ENCODE measurements around the gene SLC49A4.

The SLC49A4 gene

GRCh38 chr3:122880624-122881023 is 85.8 kb downstream of the SLC49A4 start:
- Histone ChIP-seq H3K27ac (ENCODE audit: low read depth, low read length) (no peak overlapping the region), H3K4me1 (ENCODE audit: control insufficient read depth in 1 of 2, insufficient read depth in 2 of 2, low read length in 2 of 2) (peaks cover 0 to 10% of the 10 kb centered on the region in 2 donors), H3K36me3 (ENCODE audit: control insufficient read depth in 1 of 2, insufficient read depth in 2 of 2, low read length in 2 of 2) (no peaks in the 10 kb centered on the region), H3K27me3 (ENCODE audit: control insufficient read depth in 1 of 2, insufficient read depth in 2 of 2, low read length in 2 of 2) (no peaks in the 10 kb centered on the region), H3K9me3 (ENCODE audit: control insufficient read depth in 1 of 2, low read length in 2 of 2) (no peaks in the 10 kb centered on the region), H3K4me3 (ENCODE audit: low read depth in 1 of 2, low read length in 2 of 2) (no peak overlapping the region), H3K9ac (ENCODE audit: low read depth in 1 of 2, low read length in 2 of 2) (no peak overlapping the region)

DNA sequence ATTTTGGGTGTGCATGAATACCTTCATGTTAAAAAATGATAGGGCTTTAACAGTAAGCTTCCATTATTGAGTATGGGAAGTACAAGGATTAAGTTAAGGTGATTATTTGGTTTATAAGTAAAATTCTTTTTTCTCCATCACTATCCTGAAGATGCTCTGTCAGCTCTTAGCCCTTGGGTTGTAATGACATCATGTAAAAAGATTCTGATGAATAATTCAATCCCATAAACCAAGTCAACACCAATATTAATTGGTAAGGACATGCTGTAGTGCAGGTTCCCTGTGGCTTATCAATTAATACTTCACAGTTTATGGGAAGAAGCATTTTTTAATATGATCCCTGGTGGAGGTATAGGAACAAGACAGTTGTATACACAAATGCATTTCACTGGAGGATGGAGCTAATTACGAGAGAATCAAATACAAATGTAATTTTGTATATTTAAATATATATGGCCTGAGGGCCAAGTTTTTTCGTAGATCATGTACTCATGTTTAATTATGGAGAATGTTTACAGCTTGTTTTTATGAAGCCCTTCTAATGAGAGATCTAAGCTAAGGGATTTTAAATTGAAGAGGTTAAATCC is 87.6 kb downstream of the SLC49A4 start:
- Histone ChIP-seq H3K9me3 (ENCODE audit: control insufficient read depth in 1 of 2, low read length in 2 of 2) (no peaks in the 10 kb centered on the region), H3K27me3 (ENCODE audit: control insufficient read depth in 1 of 2, insufficient read depth in 2 of 2, low read length in 2 of 2) (no peaks in the 10 kb centered on the region), H3K36me3 (ENCODE audit: control insufficient read depth in 1 of 2, insufficient read depth in 2 of 2, low read length in 2 of 2) (no peaks in the 10 kb centered on the region), H3K27ac (ENCODE audit: low read depth, low read length) (no peak overlapping the region), H3K4me3 (ENCODE audit: low read depth in 1 of 2, low read length in 2 of 2) (no peak overlapping the region), H3K4me1 (ENCODE audit: control insufficient read depth in 1 of 2, insufficient read depth in 2 of 2, low read length in 2 of 2) (peaks cover 0 to 10% of the 10 kb centered on the region in 2 donors), H3K9ac (ENCODE audit: low read depth in 1 of 2, low read length in 2 of 2) (no peak overlapping the region)

DNA sequence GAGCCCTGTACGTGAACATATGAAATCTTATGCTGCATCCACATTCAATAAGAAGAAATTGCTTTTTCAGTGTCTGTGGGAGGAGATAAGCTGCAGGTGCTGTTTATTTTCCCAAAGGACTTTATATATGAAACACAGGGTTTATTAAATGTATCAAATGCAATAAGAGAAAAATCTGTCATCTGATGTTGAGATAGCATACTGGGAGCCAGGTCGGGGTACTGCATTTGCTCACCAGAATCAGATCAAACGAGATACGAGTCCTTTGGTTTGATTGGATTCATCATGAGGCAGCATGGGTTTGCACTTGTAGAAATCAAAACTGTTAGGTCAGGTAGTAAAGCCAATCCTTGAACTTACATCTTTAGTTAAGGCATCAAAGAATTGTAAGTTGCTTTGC is 91.4 kb downstream of the SLC49A4 start:
- Histone ChIP-seq H3K9ac (ENCODE audit: low read depth in 1 of 2, low read length in 2 of 2) (no peak overlapping the region), H3K36me3 (ENCODE audit: control insufficient read depth in 1 of 2, insufficient read depth in 2 of 2, low read length in 2 of 2) (no peaks in the 10 kb centered on the region), H3K4me3 (ENCODE audit: low read depth in 1 of 2, low read length in 2 of 2) (no peak overlapping the region), H3K4me1 (ENCODE audit: control insufficient read depth in 1 of 2, insufficient read depth in 2 of 2, low read length in 2 of 2) (peaks cover 0 to 9% of the 10 kb centered on the region in 2 donors), H3K27ac (ENCODE audit: low read depth, low read length) (no peak overlapping the region), H3K27me3 (ENCODE audit: control insufficient read depth in 1 of 2, insufficient read depth in 2 of 2, low read length in 2 of 2) (no peaks in the 10 kb centered on the region), H3K9me3 (ENCODE audit: control insufficient read depth in 1 of 2, low read length in 2 of 2) (no peaks in the 10 kb centered on the region)

GRCh38 chr3:122886946-122887345 is 92.1 kb downstream of the SLC49A4 start:
- H3K4me1 ChIP-seq (ENCODE audit: control insufficient read depth in 1 of 2, insufficient read depth in 2 of 2, low read length in 2 of 2), result peaks cover 0 to 9% of the 10 kb centered on the region in 2 donors
- no peaks in the 10 kb centered on the region for H3K36me3 ChIP-seq (ENCODE audit: control insufficient read depth in 1 of 2, insufficient read depth in 2 of 2, low read length in 2 of 2)
- no peak overlapping the region for H3K4me3 ChIP-seq (ENCODE audit: low read depth in 1 of 2, low read length in 2 of 2)
- H3K9ac ChIP-seq (ENCODE audit: low read depth in 1 of 2, low read length in 2 of 2), result no peak overlapping the region
- no peaks in the 10 kb centered on the region for H3K9me3 ChIP-seq (ENCODE audit: control insufficient read depth in 1 of 2, low read length in 2 of 2)
- no peaks in the 10 kb centered on the region for H3K27me3 ChIP-seq (ENCODE audit: control insufficient read depth in 1 of 2, insufficient read depth in 2 of 2, low read length in 2 of 2)
- no peak overlapping the region for H3K27ac ChIP-seq (ENCODE audit: low read depth, low read length)

DNA sequence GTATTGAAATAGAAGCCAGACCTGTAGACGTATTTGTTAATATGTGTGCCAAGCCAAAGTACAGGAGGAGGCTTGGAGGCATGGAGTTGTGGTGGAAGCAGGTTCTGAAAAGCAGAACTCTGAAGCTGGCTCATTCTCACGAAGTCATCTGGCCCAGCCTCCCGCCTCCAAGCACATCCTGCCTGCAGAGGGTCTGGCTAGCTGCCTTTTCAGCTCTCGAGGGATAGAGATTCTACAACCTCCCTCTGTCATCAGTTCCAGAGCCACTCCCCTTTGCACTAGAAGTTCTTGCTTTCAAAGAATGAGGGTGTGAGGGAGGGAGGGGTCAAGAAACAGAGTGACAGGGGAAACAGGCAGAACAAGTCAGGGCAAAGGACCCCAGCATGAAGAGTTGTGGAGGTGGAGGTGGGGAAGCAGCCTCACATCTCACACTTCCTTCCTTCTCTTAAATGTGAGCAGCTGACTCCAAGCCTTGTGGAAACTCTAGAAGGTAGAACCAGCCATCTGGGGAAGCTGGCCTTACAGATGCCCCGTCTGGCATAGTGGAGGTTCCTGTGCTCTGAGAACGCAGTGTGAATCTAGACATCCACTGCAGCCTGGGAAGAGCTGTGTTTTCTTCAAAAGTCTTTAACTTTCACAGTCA is 95.3 kb downstream of the SLC49A4 start:
- Histone ChIP-seq H3K9me3 (ENCODE audit: control insufficient read depth in 1 of 2, low read length in 2 of 2) (no peaks in the 10 kb centered on the region), H3K9ac (ENCODE audit: low read depth in 1 of 2, low read length in 2 of 2) (no peak overlapping the region), H3K4me1 (ENCODE audit: control insufficient read depth in 1 of 2, insufficient read depth in 2 of 2, low read length in 2 of 2) (peaks cover 0 to 9% of the 10 kb centered on the region in 2 donors), H3K27ac (ENCODE audit: low read depth, low read length) (no peak overlapping the region), H3K4me3 (ENCODE audit: low read depth in 1 of 2, low read length in 2 of 2) (no peak overlapping the region), H3K36me3 (ENCODE audit: control insufficient read depth in 1 of 2, insufficient read depth in 2 of 2, low read length in 2 of 2) (no peaks in the 10 kb centered on the region), H3K27me3 (ENCODE audit: control insufficient read depth in 1 of 2, insufficient read depth in 2 of 2, low read length in 2 of 2) (no peaks in the 10 kb centered on the region)

DNA sequence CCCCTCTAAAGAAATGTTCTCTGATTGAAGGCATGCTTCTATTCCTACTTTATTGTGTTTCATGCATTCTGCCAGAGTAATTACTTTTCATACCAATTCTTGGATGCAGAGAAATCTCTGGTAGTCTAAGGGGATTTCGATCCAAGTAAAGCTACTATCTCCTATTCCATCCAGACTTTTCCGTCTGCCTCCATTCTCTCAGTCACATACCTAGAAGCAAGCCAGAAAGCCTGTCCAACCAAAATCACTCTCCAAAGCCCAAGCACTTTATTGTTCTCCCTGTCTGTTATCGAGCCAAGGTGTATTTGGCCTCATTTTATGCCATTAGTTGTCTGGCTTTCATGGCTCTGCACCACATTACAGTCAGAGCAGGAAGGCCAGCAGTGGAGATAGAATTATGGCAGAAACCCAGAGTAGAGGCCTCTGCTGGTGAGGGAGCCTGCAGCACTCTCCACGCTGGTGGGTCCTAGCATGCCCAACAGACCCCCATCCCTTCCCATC is 95.9 kb downstream of the SLC49A4 start:
- H3K27me3 ChIP-seq (ENCODE audit: control insufficient read depth in 1 of 2, insufficient read depth in 2 of 2, low read length in 2 of 2), result no peaks in the 10 kb centered on the region
- H3K4me1 ChIP-seq (ENCODE audit: control insufficient read depth in 1 of 2, insufficient read depth in 2 of 2, low read length in 2 of 2), result peaks cover 0 to 9% of the 10 kb centered on the region in 2 donors
- H3K36me3 ChIP-seq (ENCODE audit: control insufficient read depth in 1 of 2, insufficient read depth in 2 of 2, low read length in 2 of 2), result no peaks in the 10 kb centered on the region
- no peak overlapping the region for H3K27ac ChIP-seq (ENCODE audit: low read depth, low read length)
- no peak overlapping the region for H3K4me3 ChIP-seq (ENCODE audit: low read depth in 1 of 2, low read length in 2 of 2)
- H3K9me3 ChIP-seq (ENCODE audit: control insufficient read depth in 1 of 2, low read length in 2 of 2), result no peaks in the 10 kb centered on the region
- H3K9ac ChIP-seq (ENCODE audit: low read depth in 1 of 2, low read length in 2 of 2), result no peak overlapping the region

- Histone ChIP-seq H3K27ac (ENCODE audit: low read depth, low read length) (no peak overlapping the region), H3K9ac (ENCODE audit: low read depth in 1 of 2, low read length in 2 of 2) (no peak overlapping the region), H3K4me1 (ENCODE audit: control insufficient read depth in 1 of 2, insufficient read depth in 2 of 2, low read length in 2 of 2) (peaks cover 0 to 9% of the 10 kb centered on the region in 2 donors), H3K9me3 (ENCODE audit: control insufficient read depth in 1 of 2, low read length in 2 of 2) (no peaks in the 10 kb centered on the region), H3K4me3 (ENCODE audit: low read depth in 1 of 2, low read length in 2 of 2) (no peak overlapping the region), H3K27me3 (ENCODE audit: control insufficient read depth in 1 of 2, insufficient read depth in 2 of 2, low read length in 2 of 2) (no peaks in the 10 kb centered on the region), H3K36me3 (ENCODE audit: control insufficient read depth in 1 of 2, insufficient read depth in 2 of 2, low read length in 2 of 2) (no peaks in the 10 kb centered on the region)
Observed at GRCh38 chr3:122892118-122892960, 97.5 kb downstream of the SLC49A4 start.

GRCh38 chr3:122893282-122893681 is 98.4 kb downstream of the SLC49A4 start:
- H3K4me1 ChIP-seq (ENCODE audit: control insufficient read depth in 1 of 2, insufficient read depth in 2 of 2, low read length in 2 of 2), result peaks cover 0 to 9% of the 10 kb centered on the region in 2 donors

GRCh38 chr3:122893754-122894668 is 99.1 kb downstream of the SLC49A4 start:
- H3K9ac ChIP-seq (ENCODE audit: low read depth in 1 of 2, low read length in 2 of 2), result no peak overlapping the region
- H3K4me1 ChIP-seq (ENCODE audit: control insufficient read depth in 1 of 2, insufficient read depth in 2 of 2, low read length in 2 of 2), result peaks cover 0 to 9% of the 10 kb centered on the region in 2 donors
- no peaks in the 10 kb centered on the region for H3K36me3 ChIP-seq (ENCODE audit: control insufficient read depth in 1 of 2, insufficient read depth in 2 of 2, low read length in 2 of 2)
- H3K4me3 ChIP-seq (ENCODE audit: low read depth in 1 of 2, low read length in 2 of 2), result no peak overlapping the region
- no peaks in the 10 kb centered on the region for H3K9me3 ChIP-seq (ENCODE audit: control insufficient read depth in 1 of 2, low read length in 2 of 2)
- H3K27ac ChIP-seq (ENCODE audit: low read depth, low read length), result no peak overlapping the region
- no peaks in the 10 kb centered on the region for H3K27me3 ChIP-seq (ENCODE audit: control insufficient read depth in 1 of 2, insufficient read depth in 2 of 2, low read length in 2 of 2)

More at GRCh38 chr3:122893282-122893681, 98.4 kb downstream of the SLC49A4 start:
- Histone ChIP-seq H3K4me3 (ENCODE audit: low read depth in 1 of 2, low read length in 2 of 2) (no peak overlapping the region), H3K9me3 (ENCODE audit: control insufficient read depth in 1 of 2, low read length in 2 of 2) (no peaks in the 10 kb centered on the region), H3K36me3 (ENCODE audit: control insufficient read depth in 1 of 2, insufficient read depth in 2 of 2, low read length in 2 of 2) (no peaks in the 10 kb centered on the region), H3K27me3 (ENCODE audit: control insufficient read depth in 1 of 2, insufficient read depth in 2 of 2, low read length in 2 of 2) (no peaks in the 10 kb centered on the region), H3K27ac (ENCODE audit: low read depth, low read length) (no peak overlapping the region), H3K9ac (ENCODE audit: low read depth in 1 of 2, low read length in 2 of 2) (no peak overlapping the region)
